GM13977 (cell line): ENCODE results near the gene NR0B2.
"Not testable (repeated sequence)": the region's sequence is repeated elsewhere in the genome, so short reads cannot be mapped to it uniquely, and the experiment has no call there.

Source experiments
- DNase-seq: peaks from one replicate; pipeline ENCODE4 v3.0.0; 2012; ENCODE audit warnings: low spot score
- CTCF ChIP-seq: IDR thresholded peaks from 2 replicates; pipeline ENCODE4 v1.5.1; 2012; ENCODE audit warnings: mild to moderate bottlenecking, control low read depth; ENCODE audit not compliant: insufficient read depth; ENCODE audit errors: extremely low read depth, missing control alignments
- in situ Hi-C: fragments of 300-500 bp; cut with MboI; formaldehyde crosslinking; loops from one replicate; pipeline ENCODE4 v1.12.0; 2022; ENCODE audit warnings: low sequenced_read_pairs, low pct_unique_long_range_greater_than_20kb, mixed read lengths, inconsistent platforms; ENCODE audit not compliant: unreplicated experiment

Gene NR0B2

DNA sequence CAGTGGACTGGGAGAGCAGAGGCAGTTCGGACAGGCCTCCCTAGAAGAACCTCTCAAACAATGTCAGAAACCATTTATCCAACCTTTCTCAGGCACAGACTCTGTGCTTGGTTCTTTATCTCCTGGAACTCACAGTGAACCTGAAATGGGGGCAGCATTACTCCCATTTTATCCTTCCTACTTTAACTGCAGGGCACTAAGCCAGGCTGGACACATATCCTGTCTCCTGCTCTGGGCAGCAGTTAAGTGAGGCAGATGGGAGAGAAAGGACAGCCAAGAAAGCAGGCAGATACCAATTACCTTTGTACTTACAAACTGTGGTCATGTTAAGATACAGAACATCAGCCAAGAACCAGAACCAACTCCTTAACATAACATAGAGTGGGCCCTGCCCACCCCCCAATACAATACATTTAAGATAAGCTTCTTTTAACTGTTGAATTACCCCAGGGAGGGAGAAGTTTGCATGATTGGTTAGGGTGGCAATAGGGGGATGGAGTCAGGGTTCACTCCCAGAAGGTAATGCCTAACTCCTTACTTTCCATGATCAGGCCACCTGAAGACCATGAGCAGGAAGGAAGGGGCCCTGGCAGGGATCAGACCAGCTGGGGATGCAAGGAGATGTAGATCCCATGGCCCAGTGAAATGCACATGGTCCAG, 35.6 kb upstream of the NR0B2 start:
- DNase-seq = no peak
- in situ Hi-C loops = no loop called here
- TF ChIP-seq CTCF = no peak

- DNase-seq, in situ Hi-C loops: not testable (repeated sequence)
These were observed 34.9 kb upstream of the NR0B2 start for GRCh38 chr1:26948725-26949057.

- no peak for TF ChIP-seq CTCF
- in situ Hi-C loops = no loop called here
- no peak for DNase-seq
These were observed 32.5 kb upstream of the NR0B2 start for GRCh38 chr1:26946270-26946669.

- no peak for TF ChIP-seq CTCF
- in situ Hi-C loops = no loop called here
- DNase-seq = no peak
These were observed 32.0 kb upstream of the NR0B2 start for GRCh38 chr1:26945728-26946127.

DNA sequence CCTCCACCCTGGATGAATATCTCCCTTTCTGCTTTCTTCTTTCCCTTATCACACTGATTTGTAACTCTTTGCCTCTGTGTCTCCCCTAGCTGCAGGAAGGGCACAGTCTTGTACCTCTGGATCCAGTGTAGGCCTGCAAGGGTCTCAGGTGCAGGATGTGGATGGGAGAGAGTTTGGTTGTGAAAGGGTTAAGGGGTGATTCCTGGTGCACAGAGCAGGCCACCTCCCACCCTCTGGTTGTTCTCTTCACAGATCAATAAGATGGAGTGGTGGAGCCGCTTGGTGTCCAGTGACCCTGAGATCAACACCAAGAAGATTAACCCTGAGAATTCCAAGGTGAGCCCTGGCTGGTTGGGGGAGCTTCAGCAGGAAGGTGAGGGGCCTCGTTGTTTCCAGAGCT, 31.4 kb upstream of the NR0B2 start:
- DNase-seq = no peak
- in situ Hi-C loops = no loop called here
- TF ChIP-seq CTCF = no peak

DNA sequence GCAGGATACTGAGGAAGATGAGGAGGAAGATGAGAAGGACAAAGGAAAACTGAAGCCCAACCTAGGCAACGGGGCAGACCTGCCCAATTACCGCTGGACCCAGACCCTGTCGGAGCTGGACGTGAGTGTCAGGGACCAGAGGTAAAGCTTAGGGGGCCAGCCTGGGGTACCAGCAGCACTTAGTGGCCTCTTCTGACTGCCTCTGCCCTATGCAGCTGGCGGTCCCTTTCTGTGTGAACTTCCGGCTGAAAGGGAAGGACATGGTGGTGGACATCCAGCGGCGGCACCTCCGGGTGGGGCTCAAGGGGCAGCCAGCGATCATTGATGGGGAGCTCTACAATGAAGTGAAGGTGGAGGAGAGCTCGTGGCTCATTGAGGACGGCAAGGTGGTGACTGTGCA, 28.9 kb upstream of the NR0B2 start:
- no peak for TF ChIP-seq CTCF
- in situ Hi-C loops = no loop called here
- no peak for DNase-seq

DNA sequence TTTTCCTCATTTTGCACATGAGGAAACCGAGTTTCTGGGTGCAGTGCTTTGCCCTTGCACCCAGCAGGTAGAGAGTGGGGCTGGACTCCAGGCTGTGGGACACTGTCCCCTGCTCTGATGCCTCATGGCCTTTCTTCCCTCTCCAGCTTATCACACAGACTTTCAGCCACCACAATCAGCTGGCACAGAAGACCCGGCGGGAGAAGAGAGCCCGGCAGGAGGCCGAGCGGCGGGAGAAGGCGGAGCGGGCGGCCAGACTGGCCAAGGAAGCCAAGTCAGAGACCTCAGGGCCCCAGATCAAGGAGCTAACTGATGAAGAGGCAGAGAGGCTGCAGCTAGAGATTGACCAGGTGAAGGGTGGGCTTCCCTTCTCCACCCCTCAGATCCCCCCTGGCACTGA, 27.5 kb upstream of the NR0B2 start:
- in situ Hi-C loops = no loop called here
- DNase-seq = no peak
- no peak for TF ChIP-seq CTCF
